Dermis microvascular lymphatic vessel endothelial cell (primary cell): Measurements from ENCODE around the gene TIRAP. TPM values are rescaled to one million over a fixed set of nuclear protein-coding genes. Genes with fewer than 3 reads are reported as not detected.

Experiments used
- DNase-seq, 2 donors: peaks; one replicate each; pipeline versions ENCODE4 v3.0.0 to v3.0.0-alpha.2; 2010; ENCODE audit warnings: low read depth in 2 of 2
- total RNA-seq: library from RNA; depleted of rRNA; stranded (reverse); fragments of >200 nt; gene quantifications from 2 replicates; pipeline ENCODE4 v1.2.1, GENCODE V29; 2014

The TIRAP gene
- total RNA-seq, 1 donor from 2014 or later = 4.7 TPM

- peak in 1 of 2 donors; percentile 45 for DNase-seq
These were observed 58.9 kb downstream of the TIRAP start for GRCh38 chr11:126341760-126342161.

- DNase-seq = no peak
These were observed 60.2 kb downstream of the TIRAP start for GRCh38 chr11:126343051-126343450.

Other genes with a start within 250 kb of the TIRAP start
- 1.8 and 4.8 TPM in 2 replicates for gene CDON, start 220.2 kb upstream of the TIRAP start, total RNA-seq
- 31.2 and 33.3 TPM in 2 replicates for gene RPUSD4, start 71.4 kb upstream of the TIRAP start, total RNA-seq
- gene FAM118B, start 71.3 kb upstream of the TIRAP start, total RNA-seq = 20.5 and 26.0 TPM in 2 replicates
- 39.4 and 47.4 TPM in 2 replicates for gene SRPRA, start 14.2 kb upstream of the TIRAP start, total RNA-seq
- 12.0 and 14.1 TPM in 2 replicates for gene FOXRED1, start 13.9 kb upstream of the TIRAP start, total RNA-seq
- 7.2 and 8.5 TPM in 2 replicates for gene DCPS, start 21.0 kb downstream of the TIRAP start, total RNA-seq
- 12.5 and 20.2 TPM in 2 replicates for gene ST3GAL4, start 72.6 kb downstream of the TIRAP start, total RNA-seq